ENCODE results near the gene NAALADL2.

The NAALADL2 gene

DNA sequence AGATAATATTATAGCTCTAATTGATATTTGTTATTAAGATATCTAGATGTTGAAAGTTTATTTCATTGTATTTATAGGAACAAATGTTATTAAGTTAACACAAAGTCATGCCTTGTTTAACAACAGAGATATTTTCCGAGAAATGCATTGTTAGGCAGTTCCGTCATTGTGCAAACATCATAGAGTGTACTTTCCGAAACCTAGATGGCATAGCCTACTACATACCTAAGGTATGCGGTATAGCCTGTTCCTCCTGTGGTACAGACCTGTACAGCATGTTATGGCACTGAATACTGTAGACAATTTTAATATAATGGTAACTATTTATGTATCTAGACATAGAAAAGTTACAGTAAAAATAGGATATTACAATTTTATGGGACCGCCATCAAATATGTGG is 114.3 kb downstream of the NAALADL2 start:
- no peaks in the 10 kb centered on the region for H3K4me1 ChIP-seq (ENCODE audit: control insufficient read depth, insufficient read depth, low read length)
- no peak for DNase-seq (ENCODE audit: low read depth, low spot score)
- H3K4me3 ChIP-seq (ENCODE audit: low read length): no peak overlapping the region
- H3K27me3 ChIP-seq (ENCODE audit: control insufficient read depth, insufficient read depth, low read length): no peaks in the 10 kb centered on the region
- H3K9me3 ChIP-seq (ENCODE audit: control insufficient read depth, insufficient read depth, low read length): no peaks in the 10 kb centered on the region
- H3K36me3 ChIP-seq (ENCODE audit: control insufficient read depth, insufficient read depth, low read length): no peaks in the 10 kb centered on the region
- WGBS (ENCODE audit: insufficient coverage, insufficient read length): no CpG with 5 or more reads among the region's 5 CpGs
- no peak overlapping the region for H3K27ac ChIP-seq (ENCODE audit: low read length)

DNA sequence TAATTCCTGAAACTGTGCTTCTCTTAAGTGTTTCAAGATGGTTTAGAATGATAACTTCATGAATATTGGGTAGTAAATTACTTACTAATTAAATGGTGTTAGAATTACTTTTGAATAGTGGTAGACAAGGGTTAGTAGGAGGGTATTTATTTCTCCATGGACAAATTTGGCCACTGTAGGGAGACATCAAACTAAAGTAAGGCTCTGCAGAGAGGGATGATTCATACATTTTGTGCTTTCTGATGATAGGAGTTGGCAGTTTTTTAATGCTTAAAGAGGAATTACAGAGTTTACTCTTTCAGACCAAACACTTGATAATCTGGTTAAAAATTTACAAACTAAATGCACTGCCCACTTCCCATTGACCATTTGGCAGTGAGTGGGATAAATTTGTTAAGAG is 127.6 kb downstream of the NAALADL2 start:
- no peak overlapping the region for H3K4me3 ChIP-seq (ENCODE audit: low read length)
- no peaks in the 10 kb centered on the region for H3K9me3 ChIP-seq (ENCODE audit: control insufficient read depth, insufficient read depth, low read length)
- no peak for DNase-seq (ENCODE audit: low read depth, low spot score)
- no peak overlapping the region for H3K27ac ChIP-seq (ENCODE audit: low read length)
- H3K4me1 ChIP-seq (ENCODE audit: control insufficient read depth, insufficient read depth, low read length): no peaks in the 10 kb centered on the region
- no peaks in the 10 kb centered on the region for H3K27me3 ChIP-seq (ENCODE audit: control insufficient read depth, insufficient read depth, low read length)
- H3K36me3 ChIP-seq (ENCODE audit: control insufficient read depth, insufficient read depth, low read length): no peaks in the 10 kb centered on the region

DNA sequence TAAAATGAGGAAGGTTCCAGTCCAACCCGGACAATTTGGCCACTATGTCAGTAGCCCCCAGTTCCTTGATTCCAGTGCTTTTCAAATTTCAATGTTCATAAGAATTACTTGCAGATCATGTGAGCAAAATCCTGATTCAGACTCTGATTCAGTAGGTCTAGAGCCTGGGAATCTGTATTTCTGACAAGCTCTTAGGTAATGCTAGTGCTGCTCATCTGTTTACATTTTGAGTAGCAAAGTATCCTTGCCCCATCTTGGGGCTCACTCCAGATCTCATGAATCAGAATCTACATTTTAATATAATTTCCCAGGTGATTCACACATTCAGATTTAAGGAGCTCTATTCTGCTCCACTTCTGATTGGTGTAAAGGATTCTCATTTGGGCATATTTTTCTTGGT is 142.0 kb downstream of the NAALADL2 start:
- Histone ChIP-seq H3K4me3 (ENCODE audit: low read length) (no peak overlapping the region), H3K4me1 (ENCODE audit: control insufficient read depth, insufficient read depth, low read length) (no peaks in the 10 kb centered on the region), H3K27ac (ENCODE audit: low read length) (no peak overlapping the region), H3K36me3 (ENCODE audit: control insufficient read depth, insufficient read depth, low read length) (no peaks in the 10 kb centered on the region), H3K27me3 (ENCODE audit: control insufficient read depth, insufficient read depth, low read length) (no peaks in the 10 kb centered on the region), H3K9me3 (ENCODE audit: control insufficient read depth, insufficient read depth, low read length) (no peaks in the 10 kb centered on the region)
- no CpG with 5 or more reads among the region's 1 CpG for WGBS (ENCODE audit: insufficient coverage, insufficient read length)
- DNase-seq (ENCODE audit: low read depth, low spot score): no peak

DNA sequence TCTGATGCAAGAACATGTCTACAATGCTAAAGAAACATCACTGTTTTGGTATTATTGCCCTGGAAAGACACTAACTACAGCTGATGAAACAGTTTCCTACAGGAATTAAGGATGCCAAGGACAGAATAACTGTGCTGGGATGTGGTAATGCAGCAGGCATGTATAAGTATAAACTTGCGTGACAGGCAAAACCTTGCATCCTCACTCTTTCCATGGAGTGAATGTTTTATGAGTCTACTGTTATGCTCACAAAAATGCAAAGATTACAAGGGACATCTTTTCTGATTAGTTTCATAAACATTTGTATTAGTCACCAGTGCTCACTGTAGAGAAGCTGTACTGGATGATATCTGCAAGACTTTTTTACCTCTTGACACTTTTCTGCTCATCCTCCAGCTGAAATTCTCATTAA is 143.6 kb downstream of the NAALADL2 start:
- Histone ChIP-seq H3K27me3 (ENCODE audit: control insufficient read depth, insufficient read depth, low read length) (no peaks in the 10 kb centered on the region), H3K4me1 (ENCODE audit: control insufficient read depth, insufficient read depth, low read length) (no peaks in the 10 kb centered on the region), H3K4me3 (ENCODE audit: low read length) (no peak overlapping the region), H3K9me3 (ENCODE audit: control insufficient read depth, insufficient read depth, low read length) (no peaks in the 10 kb centered on the region), H3K27ac (ENCODE audit: low read length) (no peak overlapping the region), H3K36me3 (ENCODE audit: control insufficient read depth, insufficient read depth, low read length) (no peaks in the 10 kb centered on the region)
- DNase-seq (ENCODE audit: low read depth, low spot score): no peak
- no CpG with 5 or more reads among the region's 1 CpG for WGBS (ENCODE audit: insufficient coverage, insufficient read length)

DNA sequence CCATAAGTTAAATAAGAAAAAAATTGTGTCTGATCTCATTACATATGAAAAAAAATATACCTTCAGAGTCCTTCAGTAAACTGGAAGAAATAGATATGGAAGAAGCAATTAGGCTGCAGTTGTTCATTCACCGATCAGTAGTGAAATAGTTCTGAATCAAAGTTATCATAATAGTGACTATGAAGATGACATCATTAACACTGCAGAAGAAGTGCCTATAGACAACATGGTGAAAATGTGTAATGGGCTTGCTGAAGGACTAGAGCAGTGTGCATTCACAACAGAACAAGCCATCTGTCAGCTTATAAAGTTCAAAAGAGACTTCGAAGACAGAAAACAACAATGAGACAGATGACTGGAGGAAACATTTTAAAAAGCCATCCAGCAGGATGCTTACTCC is 144.5 kb downstream of the NAALADL2 start:
- Histone ChIP-seq H3K27me3 (ENCODE audit: control insufficient read depth, insufficient read depth, low read length) (no peaks in the 10 kb centered on the region), H3K9me3 (ENCODE audit: control insufficient read depth, insufficient read depth, low read length) (no peaks in the 10 kb centered on the region), H3K27ac (ENCODE audit: low read length) (no peak overlapping the region), H3K4me1 (ENCODE audit: control insufficient read depth, insufficient read depth, low read length) (no peaks in the 10 kb centered on the region), H3K36me3 (ENCODE audit: control insufficient read depth, insufficient read depth, low read length) (no peaks in the 10 kb centered on the region), H3K4me3 (ENCODE audit: low read length) (no peak overlapping the region)
- DNase-seq (ENCODE audit: low read depth, low spot score): no peak
- no CpG with 5 or more reads among the region's 2 CpGs for WGBS (ENCODE audit: insufficient coverage, insufficient read length)

DNA sequence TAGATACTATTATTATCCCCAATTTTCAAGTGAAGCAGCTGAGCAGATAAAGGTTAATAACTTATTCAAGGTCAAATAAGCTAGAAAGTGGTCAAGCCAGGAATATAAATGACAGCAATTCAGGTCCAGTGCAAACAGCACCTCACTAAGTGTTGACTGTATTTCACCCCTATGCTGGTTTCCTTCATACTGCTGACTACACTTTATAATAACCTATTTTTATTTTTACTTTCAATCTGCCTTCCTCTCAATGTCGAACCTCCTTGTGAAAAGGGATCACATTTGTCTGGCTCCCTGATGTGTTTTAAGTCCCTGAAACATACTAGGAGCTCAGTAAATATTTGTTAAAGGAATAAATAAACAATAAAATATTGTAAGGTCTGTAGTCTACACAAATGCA is 146.1 kb downstream of the NAALADL2 start:
- no CpG with 5 or more reads among the region's 1 CpG for WGBS (ENCODE audit: insufficient coverage, insufficient read length)
- Histone ChIP-seq H3K27me3 (ENCODE audit: control insufficient read depth, insufficient read depth, low read length) (no peaks in the 10 kb centered on the region), H3K36me3 (ENCODE audit: control insufficient read depth, insufficient read depth, low read length) (no peaks in the 10 kb centered on the region), H3K27ac (ENCODE audit: low read length) (no peak overlapping the region), H3K4me3 (ENCODE audit: low read length) (no peak overlapping the region), H3K9me3 (ENCODE audit: control insufficient read depth, insufficient read depth, low read length) (no peaks in the 10 kb centered on the region), H3K4me1 (ENCODE audit: control insufficient read depth, insufficient read depth, low read length) (no peaks in the 10 kb centered on the region)
- DNase-seq (ENCODE audit: low read depth, low spot score): no peak

DNA sequence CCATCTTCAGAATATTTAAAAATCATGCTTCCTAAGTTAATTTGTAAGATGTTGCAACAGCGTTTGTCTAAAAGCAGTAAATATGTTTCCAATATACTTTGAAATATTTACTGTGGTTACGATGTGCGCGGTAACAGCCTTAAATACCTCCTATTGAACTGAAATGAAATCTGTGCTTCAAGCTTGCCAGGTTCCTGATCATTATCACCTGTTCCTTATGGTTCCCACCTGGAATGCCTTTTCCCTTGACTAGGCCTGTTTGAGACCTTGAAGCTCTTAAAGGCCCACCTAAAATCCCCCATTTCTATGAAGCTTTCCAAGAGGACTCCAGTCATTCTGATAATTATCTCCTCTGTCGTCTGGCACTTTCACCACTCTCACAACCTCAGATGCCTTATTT is 146.7 kb downstream of the NAALADL2 start:
- Histone ChIP-seq H3K9me3 (ENCODE audit: control insufficient read depth, insufficient read depth, low read length) (no peaks in the 10 kb centered on the region), H3K27ac (ENCODE audit: low read length) (no peak overlapping the region), H3K4me3 (ENCODE audit: low read length) (no peak overlapping the region), H3K27me3 (ENCODE audit: control insufficient read depth, insufficient read depth, low read length) (no peaks in the 10 kb centered on the region), H3K4me1 (ENCODE audit: control insufficient read depth, insufficient read depth, low read length) (no peaks in the 10 kb centered on the region), H3K36me3 (ENCODE audit: control insufficient read depth, insufficient read depth, low read length) (no peaks in the 10 kb centered on the region)
- no peak for DNase-seq (ENCODE audit: low read depth, low spot score)
- WGBS (ENCODE audit: insufficient coverage, insufficient read length): no CpG with 5 or more reads among the region's 5 CpGs

DNA sequence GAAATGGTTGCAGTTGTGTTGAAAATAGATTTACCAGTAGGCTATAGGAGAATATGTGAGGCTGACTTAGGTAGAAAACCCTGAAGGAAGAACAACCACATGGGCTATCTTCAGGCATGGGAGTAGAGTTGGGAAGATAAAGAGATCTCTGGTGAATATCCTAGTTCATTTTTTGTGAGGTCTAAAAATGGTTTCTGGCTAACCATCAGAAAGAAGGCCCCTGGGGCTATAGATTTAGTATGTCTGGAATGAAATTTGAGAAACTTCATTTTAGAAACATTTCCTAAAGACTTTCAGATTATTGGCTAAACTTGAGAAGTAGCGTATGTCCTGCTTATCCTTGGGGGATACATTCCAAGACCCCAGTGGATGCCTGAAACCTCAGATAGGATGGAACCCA is 148.2 kb downstream of the NAALADL2 start:
- H3K27me3 ChIP-seq (ENCODE audit: control insufficient read depth, insufficient read depth, low read length): no peaks in the 10 kb centered on the region
- no peak overlapping the region for H3K4me3 ChIP-seq (ENCODE audit: low read length)
- H3K4me1 ChIP-seq (ENCODE audit: control insufficient read depth, insufficient read depth, low read length): no peaks in the 10 kb centered on the region
- H3K36me3 ChIP-seq (ENCODE audit: control insufficient read depth, insufficient read depth, low read length): no peaks in the 10 kb centered on the region
- no peak overlapping the region for H3K27ac ChIP-seq (ENCODE audit: low read length)
- no CpG with 5 or more reads among the region's 1 CpG for WGBS (ENCODE audit: insufficient coverage, insufficient read length)
- DNase-seq (ENCODE audit: low read depth, low spot score): no peak
- no peaks in the 10 kb centered on the region for H3K9me3 ChIP-seq (ENCODE audit: control insufficient read depth, insufficient read depth, low read length)

DNA sequence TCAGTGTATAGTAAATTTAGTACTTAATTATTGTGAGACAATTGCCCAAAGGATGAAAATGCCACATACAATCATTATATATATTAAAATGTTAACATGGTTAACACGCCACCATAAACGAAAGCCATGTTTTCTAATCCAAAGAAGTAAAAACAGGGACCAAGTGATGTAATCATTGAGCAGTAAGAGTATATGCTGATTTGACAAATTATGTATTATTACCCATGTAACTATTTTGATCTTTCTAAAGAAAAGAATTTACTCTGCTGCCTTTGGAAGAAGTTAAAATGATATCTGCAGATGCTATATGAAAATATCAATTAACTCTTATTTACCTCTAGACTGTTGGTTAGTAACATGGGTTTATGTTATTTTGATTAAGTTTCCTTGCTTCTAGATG is 150.2 kb downstream of the NAALADL2 start:
- Histone ChIP-seq H3K9me3 (ENCODE audit: control insufficient read depth, insufficient read depth, low read length) (no peaks in the 10 kb centered on the region), H3K27me3 (ENCODE audit: control insufficient read depth, insufficient read depth, low read length) (no peaks in the 10 kb centered on the region), H3K27ac (ENCODE audit: low read length) (no peak overlapping the region), H3K4me1 (ENCODE audit: control insufficient read depth, insufficient read depth, low read length) (no peaks in the 10 kb centered on the region), H3K36me3 (ENCODE audit: control insufficient read depth, insufficient read depth, low read length) (no peaks in the 10 kb centered on the region), H3K4me3 (ENCODE audit: low read length) (no peak overlapping the region)
- no CpG with 5 or more reads among the region's 2 CpGs for WGBS (ENCODE audit: insufficient coverage, insufficient read length)
- no peak for DNase-seq (ENCODE audit: low read depth, low spot score)

DNA sequence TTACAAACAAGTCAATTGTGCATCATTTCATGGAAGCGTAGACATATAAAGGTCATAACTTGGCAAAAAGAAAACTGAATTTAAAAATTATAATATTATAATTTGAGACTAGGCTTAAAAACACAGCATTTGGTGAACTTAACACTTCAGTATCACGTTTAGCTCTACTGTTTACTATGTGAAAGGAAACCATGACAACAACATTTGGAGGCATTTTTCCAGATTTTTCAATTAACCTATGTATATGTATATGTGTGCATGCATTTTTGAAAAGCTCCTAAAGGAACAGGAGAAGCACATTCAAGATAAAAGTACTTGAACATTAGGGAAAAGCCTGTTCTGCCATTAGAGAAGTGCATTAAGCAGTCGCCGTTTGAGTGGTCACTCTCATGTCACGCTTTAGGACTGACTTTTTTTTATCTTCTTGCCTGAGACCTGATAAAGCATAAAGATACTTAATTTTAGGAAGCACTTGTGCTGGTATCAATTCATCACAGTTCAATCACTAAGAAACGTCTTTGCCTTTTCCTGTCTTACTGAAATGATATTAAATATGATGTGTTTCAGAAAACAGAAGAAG is 156.0 kb downstream of the NAALADL2 start:
- Histone ChIP-seq H3K27me3 (ENCODE audit: control insufficient read depth, insufficient read depth, low read length) (no peaks in the 10 kb centered on the region), H3K9me3 (ENCODE audit: control insufficient read depth, insufficient read depth, low read length) (no peaks in the 10 kb centered on the region), H3K36me3 (ENCODE audit: control insufficient read depth, insufficient read depth, low read length) (no peaks in the 10 kb centered on the region), H3K27ac (ENCODE audit: low read length) (no peak overlapping the region), H3K4me1 (ENCODE audit: control insufficient read depth, insufficient read depth, low read length) (no peaks in the 10 kb centered on the region), H3K4me3 (ENCODE audit: low read length) (no peak overlapping the region)
- WGBS (ENCODE audit: insufficient coverage, insufficient read length): no CpG with 5 or more reads among the region's 6 CpGs
- no peak for DNase-seq (ENCODE audit: low read depth, low spot score)

DNA sequence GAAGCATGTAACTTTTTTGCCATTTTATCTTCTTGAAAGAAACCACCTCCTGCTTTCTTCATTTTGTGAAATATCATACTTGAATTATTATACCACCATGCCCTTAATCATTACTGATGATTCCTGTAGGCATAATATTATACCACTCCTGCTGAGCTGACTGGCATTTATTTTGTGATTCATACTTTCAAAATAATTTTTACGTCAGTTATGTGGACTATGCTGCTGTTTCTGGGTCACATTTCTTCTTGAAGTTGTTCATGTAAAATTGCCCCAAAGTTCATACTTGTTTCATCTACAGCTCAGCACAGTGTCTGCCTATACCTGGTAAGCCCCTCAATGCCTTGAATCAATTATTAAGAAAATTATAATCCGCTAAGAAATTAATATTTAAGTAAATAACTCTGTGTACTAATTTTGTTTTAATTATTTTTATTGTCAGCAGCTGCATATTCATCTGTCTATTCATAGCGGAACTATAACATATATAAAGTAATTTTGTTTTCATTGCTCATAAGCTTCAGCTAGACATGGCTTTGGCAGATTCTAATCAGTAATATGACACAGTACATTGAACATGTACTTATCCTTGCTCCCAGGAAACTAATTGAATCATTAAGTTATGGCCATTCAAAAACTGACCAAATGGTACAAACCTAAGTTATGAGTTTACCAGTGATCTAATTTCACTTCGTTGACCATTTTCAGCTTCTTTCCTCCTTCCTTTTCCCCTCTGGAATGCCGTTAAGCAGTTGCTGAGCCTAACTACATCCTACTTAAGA is 160.0 kb downstream of the NAALADL2 start:
- Histone ChIP-seq H3K27ac (ENCODE audit: low read length) (no peak overlapping the region), H3K27me3 (ENCODE audit: control insufficient read depth, insufficient read depth, low read length) (no peaks in the 10 kb centered on the region), H3K36me3 (ENCODE audit: control insufficient read depth, insufficient read depth, low read length) (no peaks in the 10 kb centered on the region), H3K9me3 (ENCODE audit: control insufficient read depth, insufficient read depth, low read length) (no peaks in the 10 kb centered on the region), H3K4me3 (ENCODE audit: low read length) (no peak overlapping the region), H3K4me1 (ENCODE audit: control insufficient read depth, insufficient read depth, low read length) (no peaks in the 10 kb centered on the region)
- WGBS (ENCODE audit: insufficient coverage, insufficient read length): no CpG with 5 or more reads among the region's 5 CpGs
- no peak for DNase-seq (ENCODE audit: low read depth, low spot score)

Measured in iPS DF 6.9 (cell line).